GM12878 (cell line): ENCODE results near the gene ABCB7. TPM values are rescaled to one million over a fixed set of nuclear protein-coding genes. Genes with fewer than 3 reads are reported as not detected.

ENCODE experiments used
- ATAC-seq: fragments of 200-7000 bp; cut with Tn5 transposase; 3 replicates; pipeline ENCODE4 v1.9.1; 2020; ENCODE audit warnings: mild to moderate bottlenecking, moderate library complexity
- BruUV-seq: library from RNA; stranded (reverse); fragments of 400-500 nt; replicated peaks from 2 replicates; lab custom pipeline; 2021; lab: Mats Ljungman, UMichigan
- CTCF ChIA-PET: fragments of 300-600 bp; sonication (Branson Sonifier 250); formaldehyde crosslinking; extraction: SDS; loops from one replicate; lab custom pipeline; 2021; ENCODE audit warnings: inconsistent platforms; lab: Yijun Ruan, JAX
- POLR2A ChIA-PET: fragments of 350-600 bp; formaldehyde crosslinking; extraction: SDS; loops from one replicate; lab custom pipeline; 2021; ENCODE audit warnings: inconsistent platforms; lab: Charles Lee
- RAD21 ChIA-PET: fragments of 300-600 bp; sonication (Branson Sonifier 250); formaldehyde crosslinking; loops from one replicate; lab custom pipeline; 2023; ENCODE audit warnings: antibody characterized with exemption; ENCODE audit not compliant: unreplicated experiment; lab: Charles Lee
- SMC1A ChIA-PET: fragments of 300-600 bp; sonication (Branson Sonifier 250); formaldehyde crosslinking; loops from one replicate; lab custom pipeline; 2023; ENCODE audit not compliant: unreplicated experiment, uncharacterized antibody; lab: Charles Lee
- DNase-seq: peaks from one replicate; pipeline ENCODE4 v3.0.0-alpha.2; 2011; ENCODE audit warnings: low read depth, low spot score
- FAIRE-seq: peaks from 3 replicates; lab custom pipeline; 2011; peaks lifted over from hg19 to GRCh38; lab: Jason Lieb, UNC
- H2AFZ ChIP-seq: 2 replicates; pipeline ENCODE4 v1.6.0; 2011; ENCODE audit warnings: low read depth, low read length, control low read depth; ENCODE audit not compliant: control insufficient read depth
- H3K27ac ChIP-seq: 2 replicates; pipeline ENCODE4 v1.5.1; 2011; ENCODE audit warnings: control low read depth; ENCODE audit not compliant: control insufficient read depth, insufficient read depth
- H3K27me3 ChIP-seq, 2 experiments: replicated peaks in 1 of 2; 2 replicates each; pipeline versions ENCODE4 v1.6.0 to v1.6.1; 2011; ENCODE audit warnings: low read length in 1 of 2; ENCODE audit not compliant: control insufficient read depth in 2 of 2, insufficient read depth in 2 of 2
- H3K36me3 ChIP-seq, 2 experiments: 2 replicates each; pipeline ENCODE4 v1.5.1; 2011; ENCODE audit warnings: low read length in 1 of 2; ENCODE audit not compliant: control insufficient read depth in 2 of 2, insufficient read depth in 2 of 2
- H3K4me1 ChIP-seq: 2 replicates; pipeline ENCODE4 v1.6.1; 2011; ENCODE audit warnings: mild to moderate bottlenecking, low read length, moderate library complexity, mixed read lengths; ENCODE audit not compliant: control insufficient read depth, insufficient read depth
- H3K4me2 ChIP-seq: 2 replicates; pipeline ENCODE4 v1.6.0; 2011; ENCODE audit warnings: control low read depth; ENCODE audit not compliant: control insufficient read depth, insufficient read depth
- H3K4me3 ChIP-seq: fragments of 200-600 bp; sonication (generic); 2 replicates; pipeline ENCODE4 v1.5.1; 2016
- H3K79me2 ChIP-seq: 2 replicates; pipeline ENCODE4 v1.6.0; 2011; ENCODE audit warnings: low read length; ENCODE audit not compliant: control insufficient read depth, insufficient read depth
- H3K9ac ChIP-seq: 2 replicates; pipeline ENCODE4 v1.8.0; 2011; ENCODE audit warnings: low read length, control low read depth, mixed read lengths; ENCODE audit not compliant: control insufficient read depth, insufficient read depth
- H3K9me3 ChIP-seq: replicated peaks from 3 replicates; pipeline ENCODE4 v1.5.1; 2011; ENCODE audit warnings: mild to moderate bottlenecking, low read length; ENCODE audit not compliant: control insufficient read depth, insufficient read depth
- H4K20me1 ChIP-seq: 2 replicates; pipeline ENCODE4 v1.6.0; 2011; ENCODE audit not compliant: control insufficient read depth, insufficient read depth
- BHLHE40 ChIP-seq, 2 experiments: fragments of 450-650 bp in 1 of 2; IDR thresholded peaks; 2 replicates each; pipeline ENCODE4 v1.6.1; 2011 to 2017; ENCODE audit warnings: low read depth in 2 of 2, borderline replicate concordance in 1 of 2, improper control_type of control experiment in 1 of 2, low read length in 1 of 2, mild to moderate bottlenecking in 1 of 2
- CHD4 ChIP-seq: fragments of 200-600 bp; sonication (generic); IDR thresholded peaks from 2 replicates; pipeline ENCODE4 v1.6.1; 2016; ENCODE audit warnings: mild to moderate bottlenecking
- E2F4 ChIP-seq: IDR thresholded peaks from 2 replicates; pipeline ENCODE4 v1.6.1; 2012; ENCODE audit warnings: low read depth, low read length, improper control_type of control experiment
- FOXM1 ChIP-seq: IDR thresholded peaks from 2 replicates; pipeline ENCODE4 v1.6.1; 2012; ENCODE audit warnings: low read depth, mild to moderate bottlenecking, inconsistent platforms, low read length, moderate library complexity
- HCFC1 ChIP-seq: fragments of 150-350 bp; IDR thresholded peaks from 2 replicates; pipeline ENCODE4 v1.6.1; 2014; ENCODE audit warnings: low read length
- MEF2B ChIP-seq: fragments of 450-650 bp; IDR thresholded peaks from 2 replicates; pipeline ENCODE4 v1.6.1; 2018; ENCODE audit warnings: mild to moderate bottlenecking, moderate library complexity; ENCODE audit not compliant: partially characterized antibody, poor library complexity, severe bottlenecking
- MYB ChIP-seq: fragments of 150-350 bp; IDR thresholded peaks from 2 replicates; pipeline ENCODE4 v1.6.1; 2014; ENCODE audit warnings: mild to moderate bottlenecking, low read depth, low read length, borderline replicate concordance
- SIN3A ChIP-seq: IDR thresholded peaks from 2 replicates; pipeline ENCODE4 v1.6.1; 2012; ENCODE audit warnings: low read depth, low read length, improper control_type of control experiment
- SIX5 ChIP-seq: IDR thresholded peaks from 2 replicates; pipeline ENCODE4 v1.6.1; 2011; ENCODE audit warnings: mild to moderate bottlenecking, low read depth, low read length, moderate library complexity; ENCODE audit not compliant: severe bottlenecking
- SMARCA5 ChIP-seq: fragments of 450-650 bp; IDR thresholded peaks from 2 replicates; pipeline ENCODE4 v1.6.1; 2017; ENCODE audit warnings: mild to moderate bottlenecking
- SREBF1 ChIP-seq: IDR thresholded peaks from 2 replicates; pipeline ENCODE4 v1.6.1; 2012; ENCODE audit warnings: mild to moderate bottlenecking, low read length
- SREBF2 ChIP-seq: IDR thresholded peaks from 2 replicates; pipeline ENCODE4 v1.6.1; 2012; ENCODE audit warnings: mild to moderate bottlenecking, low read length
- SRF ChIP-seq, 2 experiments: IDR thresholded peaks; 2 replicates each; pipeline ENCODE4 v1.6.1; 2011; ENCODE audit warnings: low read depth in 2 of 2, low read length in 2 of 2, mild to moderate bottlenecking in 1 of 2, moderate library complexity in 1 of 2
- SUZ12 ChIP-seq: fragments of 200-600 bp; sonication (generic); IDR thresholded peaks from one replicate; pipeline ENCODE4 v1.6.1; 2018; ENCODE audit warnings: antibody characterized with exemption, mild to moderate bottlenecking; ENCODE audit not compliant: unreplicated experiment
- TARDBP ChIP-seq: IDR thresholded peaks from 2 replicates; pipeline ENCODE4 v1.6.1; 2016; ENCODE audit warnings: borderline replicate concordance
- WRNIP1 ChIP-seq: IDR thresholded peaks from 2 replicates; pipeline ENCODE4 v1.6.1; 2011; ENCODE audit warnings: low read depth, low read length, improper control_type of control experiment, borderline replicate concordance
- WGBS: methylation state at CpG from one replicate; pipeline ENCODE4 v1.1.6; 2016; ENCODE audit warnings: low lambda C conversion rate; ENCODE audit not compliant: insufficient replicate concordance, insufficient coverage; ENCODE audit errors: missing lambda C conversion rate; 5-methylcytosine and 5-hydroxymethylcytosine counted together
- in situ Hi-C: fragments of 300-500 bp; cut with MboI; formaldehyde crosslinking; loops from 9 replicates; pipeline ENCODE4 v1.14.3; 2018; ENCODE audit warnings: mixed read lengths
- intact Hi-C: fragments of 100-400 bp; cut with micrococcal nuclease; formaldehyde crosslinking; loops from one replicate; pipeline ENCODE4 v1.14.2; 2022; ENCODE audit not compliant: unreplicated experiment
- polyA plus RNA-seq, 11 experiments: library from polyadenylated mRNA; depleted of rRNA in 4 of 11; unstranded in 6 of 11; stranded (reverse) in 5 of 11; fragments of >200 nt; fragmentation: Nextera tagmentation in 4 of 11; fragmentation: Illumina TruSeq in 1 of 11; extraction: Ambion mirVana in 4 of 11; extraction: Trizol in 1 of 11; gene quantifications; 1 replicate in 1 of 11; 2 replicates in 10 of 11; pipeline versions ENCODE4 v1.2.1 to v1.2.3, GENCODE V29; 2011 to 2016; ENCODE audit warnings: inconsistent platforms in 2 of 11, missing spikeins in 2 of 11, low read depth in 1 of 11
- total RNA-seq, 4 experiments: library from RNA; depleted of rRNA in 3 of 4; stranded (reverse); fragments of >200 nt in 3 of 4; fragmentation: Illumina TruSeq in 1 of 4; extraction: Trizol in 1 of 4; gene quantifications; 2 replicates each; pipeline versions ENCODE4 v1.2.1 to v1.2.3, GENCODE V29; 2013 to 2021
- TF ChIP-seq, protein P1 (sequence below): fragments of 450-650 bp; IDR thresholded peaks from 2 replicates; pipeline ENCODE4 v1.6.1; 2014; ENCODE audit warnings: mild to moderate bottlenecking
- TF ChIP-seq, protein P2 (sequence below), 3 experiments: IDR thresholded peaks in 2 of 3; conservative IDR thresholded peaks in 1 of 3; 2 replicates each; pipeline ENCODE4 v1.5.1; 2011; ENCODE audit warnings: low read depth in 3 of 3, low read length in 3 of 3, mild to moderate bottlenecking in 3 of 3, control low read depth in 2 of 3, moderate library complexity in 2 of 3, inconsistent platforms in 1 of 3, mixed read lengths in 1 of 3; ENCODE audit not compliant: control insufficient read depth in 2 of 3, insufficient read depth in 1 of 3; ENCODE audit errors: extremely low read depth in 1 of 3

Gene ABCB7
- total and polyA plus RNA-seq, 10 of the 15 experiments (the other 5 are each of a cell fraction or from before 2014, with no cell fraction given): 16.8 to 62.7 (median 30.6) TPM

GRCh38 chrX:75154871-75155270 lies 1.2 kb downstream of the ABCB7 start (continued):
- no peak for TF ChIP-seq WRNIP1
- TF ChIP-seq SIN3A: no peak

DNA sequence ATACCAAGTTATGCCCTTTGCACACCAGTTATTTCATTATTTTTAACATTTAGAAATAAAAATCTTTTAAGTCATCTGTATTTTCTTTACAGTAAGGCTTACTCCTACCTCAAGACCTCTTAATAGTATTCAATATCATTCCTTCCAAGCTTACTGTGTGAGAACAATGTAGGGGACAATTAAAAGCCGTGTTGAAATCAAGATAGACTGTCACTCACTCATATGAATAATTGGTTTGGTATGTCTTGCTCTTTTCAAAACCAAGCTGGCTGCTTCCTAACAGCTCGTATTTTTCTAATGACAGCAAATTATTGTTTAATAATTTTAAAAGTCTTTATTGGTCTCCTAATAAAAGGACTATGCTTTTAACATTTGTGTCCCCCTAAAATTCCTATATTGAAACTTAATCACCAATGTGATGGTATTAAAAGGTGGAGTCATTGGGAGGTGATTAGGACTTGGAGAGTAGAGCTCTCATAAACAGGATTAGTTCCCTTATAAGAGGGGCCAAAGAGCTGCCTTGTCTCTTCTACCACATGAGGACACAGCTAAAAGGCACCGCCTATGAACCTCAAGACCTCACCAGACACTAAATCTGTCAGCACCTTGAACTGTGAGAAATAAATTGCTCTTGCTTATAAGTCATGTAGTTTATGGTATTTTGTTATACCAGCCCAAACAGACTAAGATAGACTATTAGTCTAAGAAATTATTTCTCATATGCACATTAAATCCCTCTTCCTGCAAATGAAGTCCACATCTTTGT lies 4.1 kb downstream of the ABCB7 start:
- ChIA-PET SMC1A (interaction anchor here (0.5 to 1.5 kb wide), 5 partner anchors 10 to 263 kb away, joined by 3 to 4 read pairs (median 3); no protein-coding TSS in a partner anchor), RAD21 (no interaction called here), POLR2A (interaction anchor here (0.7 kb wide), 1 partner anchor 211 kb away, joined by 4 read pairs; no protein-coding TSS in a partner anchor), CTCF (interaction anchor here (0.8 to 1.1 kb wide), 3 partner anchors 9 to 262 kb away, joined by 3 read pairs; no protein-coding TSS in a partner anchor)
- TF ChIP-seq, protein P1, sequence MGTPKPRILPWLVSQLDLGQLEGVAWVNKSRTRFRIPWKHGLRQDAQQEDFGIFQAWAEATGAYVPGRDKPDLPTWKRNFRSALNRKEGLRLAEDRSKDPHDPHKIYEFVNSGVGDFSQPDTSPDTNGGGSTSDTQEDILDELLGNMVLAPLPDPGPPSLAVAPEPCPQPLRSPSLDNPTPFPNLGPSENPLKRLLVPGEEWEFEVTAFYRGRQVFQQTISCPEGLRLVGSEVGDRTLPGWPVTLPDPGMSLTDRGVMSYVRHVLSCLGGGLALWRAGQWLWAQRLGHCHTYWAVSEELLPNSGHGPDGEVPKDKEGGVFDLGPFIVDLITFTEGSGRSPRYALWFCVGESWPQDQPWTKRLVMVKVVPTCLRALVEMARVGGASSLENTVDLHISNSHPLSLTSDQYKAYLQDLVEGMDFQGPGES: no peak
- TF ChIP-seq TARDBP: no peak
- no peak for TF ChIP-seq MEF2B
- no peak for TF ChIP-seq SRF (IDR thresholded peaks at IDR 0.05; ENCODE audit: low read depth in 2 of 2, low read length in 2 of 2)
- no peak for TF ChIP-seq SMARCA5
- TF ChIP-seq, protein P2, sequence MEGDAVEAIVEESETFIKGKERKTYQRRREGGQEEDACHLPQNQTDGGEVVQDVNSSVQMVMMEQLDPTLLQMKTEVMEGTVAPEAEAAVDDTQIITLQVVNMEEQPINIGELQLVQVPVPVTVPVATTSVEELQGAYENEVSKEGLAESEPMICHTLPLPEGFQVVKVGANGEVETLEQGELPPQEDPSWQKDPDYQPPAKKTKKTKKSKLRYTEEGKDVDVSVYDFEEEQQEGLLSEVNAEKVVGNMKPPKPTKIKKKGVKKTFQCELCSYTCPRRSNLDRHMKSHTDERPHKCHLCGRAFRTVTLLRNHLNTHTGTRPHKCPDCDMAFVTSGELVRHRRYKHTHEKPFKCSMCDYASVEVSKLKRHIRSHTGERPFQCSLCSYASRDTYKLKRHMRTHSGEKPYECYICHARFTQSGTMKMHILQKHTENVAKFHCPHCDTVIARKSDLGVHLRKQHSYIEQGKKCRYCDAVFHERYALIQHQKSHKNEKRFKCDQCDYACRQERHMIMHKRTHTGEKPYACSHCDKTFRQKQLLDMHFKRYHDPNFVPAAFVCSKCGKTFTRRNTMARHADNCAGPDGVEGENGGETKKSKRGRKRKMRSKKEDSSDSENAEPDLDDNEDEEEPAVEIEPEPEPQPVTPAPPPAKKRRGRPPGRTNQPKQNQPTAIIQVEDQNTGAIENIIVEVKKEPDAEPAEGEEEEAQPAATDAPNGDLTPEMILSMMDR (IDR thresholded peaks at IDR 0.05 in 2 of 3, conservative IDR thresholded peaks at IDR 0.05 in 1 of 3; ENCODE audit: control insufficient read depth in 2 of 3, extremely low read depth in 1 of 3, insufficient read depth in 1 of 3, low read depth in 3 of 3, low read length in 3 of 3): no peak
- TF ChIP-seq SIX5: no peak
- no peak for TF ChIP-seq SREBF1
- TF ChIP-seq SUZ12: no peak
- TF ChIP-seq HCFC1: no peak
- TF ChIP-seq MYB: no peak
- no peak for TF ChIP-seq FOXM1
- TF ChIP-seq E2F4: no peak
- TF ChIP-seq CHD4: no peak
- TF ChIP-seq BHLHE40 (IDR thresholded peaks at IDR 0.05; ENCODE audit: borderline replicate concordance in 1 of 2, low read depth in 2 of 2, low read length in 1 of 2): no peak
- no peak for TF ChIP-seq SREBF2
- in situ Hi-C loops: no loop called here
- Histone ChIP-seq H3K79me2 (peaks cover 19% of the 10 kb centered on the region), H3K4me1 (no peaks in the 10 kb centered on the region; the same call in 1 of the 2 replicates), H3K9me3 (no peaks in the 10 kb centered on the region), H3K4me3 (no peak overlapping the region), H2AFZ (no peak overlapping the region), H4K20me1 (no peaks in the 10 kb centered on the region), H3K27me3 (no peaks in the 10 kb centered on the region), H3K36me3 (no peaks in the 10 kb centered on the region), H3K4me2 (no peak overlapping the region), H3K9ac (no peak overlapping the region), H3K27ac (no peak overlapping the region)
- ATAC-seq: peak; percentile 30
- no peak for DNase-seq
- intact Hi-C loops: no loop called here
- FAIRE-seq: no peak
- 58% methylated on average over 3 of the region's 3 CpGs for WGBS
- BruUV-seq: no TSS peak
